Retinal pigment epithelial cell (primary cell): ENCODE measurements around the gene SAMD14.

Experiments used
- DNase-seq: peaks from one replicate; pipeline ENCODE4 v3.0.0-alpha.2; 2010; ENCODE audit warnings: low read depth
- H3K4me3 ChIP-seq: 2 replicates; pipeline ENCODE4 v1.5.1; 2011; ENCODE audit warnings: mild to moderate bottlenecking, low read length, control low read depth, moderate library complexity
- CTCF ChIP-seq: conservative IDR thresholded peaks from 2 replicates; pipeline ENCODE4 v1.5.1; 2011; ENCODE audit warnings: low read depth, low read length, control low read depth, inconsistent platforms

SAMD14 gene

GRCh38 chr17:50087912-50088405 is 42.0 kb downstream of the SAMD14 start:
- no peak for TF ChIP-seq CTCF
- no peak for DNase-seq
- no peak overlapping the region for H3K4me3 ChIP-seq

DNA sequence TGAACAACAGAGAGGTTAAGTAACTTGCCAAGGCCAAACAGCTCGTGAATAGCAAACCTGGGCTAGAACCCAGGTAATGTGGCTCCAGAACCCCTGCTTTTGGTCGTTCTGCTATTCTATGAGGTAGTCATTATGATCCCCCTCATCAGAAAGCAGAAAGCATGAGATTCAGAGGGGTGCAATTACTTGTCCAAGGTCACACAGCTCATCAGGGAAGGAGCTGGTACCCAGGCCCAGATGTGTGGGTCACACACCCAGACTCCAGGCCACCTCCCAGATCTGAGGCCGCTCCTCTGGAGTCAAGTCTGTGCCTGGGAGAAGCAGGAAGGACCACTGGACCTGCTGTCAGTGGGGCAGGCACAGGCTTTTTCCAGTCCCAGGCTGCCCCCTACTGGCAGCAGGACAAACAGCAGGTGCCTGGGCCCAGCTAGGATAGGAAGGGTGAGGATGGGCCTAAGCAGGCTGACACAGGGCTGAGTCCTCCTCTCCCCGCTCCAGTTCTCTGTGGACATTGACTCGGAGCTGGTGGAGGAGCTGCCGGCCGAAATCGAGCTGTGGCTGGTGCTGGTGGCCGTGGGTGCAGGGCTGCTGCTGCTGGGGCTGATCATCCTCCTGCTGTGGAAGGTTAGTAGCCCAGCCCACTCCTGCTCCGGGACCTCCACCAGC is 42.6 kb downstream of the SAMD14 start:
- TF ChIP-seq CTCF: peak; percentile 95
- DNase-seq: no peak
- no peak overlapping the region for H3K4me3 ChIP-seq

DNA sequence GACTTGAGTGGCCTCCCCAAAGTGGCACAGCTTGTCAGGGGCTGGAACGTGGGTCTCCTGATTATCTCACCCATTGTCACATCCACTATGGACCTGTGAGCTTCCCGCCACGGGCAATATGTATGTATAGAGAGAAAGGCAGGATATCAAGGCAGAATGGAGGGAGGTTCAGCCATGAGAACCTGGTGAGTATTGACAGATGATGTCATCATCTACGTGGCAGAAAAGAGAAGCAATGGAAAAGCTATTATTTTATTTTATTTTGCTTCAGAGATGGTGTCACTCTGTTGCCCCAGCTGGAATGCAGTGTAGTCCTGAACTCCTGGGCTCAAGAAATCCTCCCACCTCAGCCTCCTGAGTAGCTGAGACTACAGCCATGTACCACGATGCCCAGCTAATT is 48.2 kb downstream of the SAMD14 start:
- no peak for TF ChIP-seq CTCF
- DNase-seq: no peak
- H3K4me3 ChIP-seq: no peak overlapping the region

GRCh38 chr17:50080827-50081226 is 49.1 kb downstream of the SAMD14 start:
- TF ChIP-seq CTCF: no peak
- DNase-seq: no peak
- H3K4me3 ChIP-seq: no peak overlapping the region

- DNase-seq: no peak
- H3K4me3 ChIP-seq: no peak overlapping the region
- no peak for TF ChIP-seq CTCF
These were observed 49.9 kb downstream of the SAMD14 start for GRCh38 chr17:50080096-50080480.

DNA sequence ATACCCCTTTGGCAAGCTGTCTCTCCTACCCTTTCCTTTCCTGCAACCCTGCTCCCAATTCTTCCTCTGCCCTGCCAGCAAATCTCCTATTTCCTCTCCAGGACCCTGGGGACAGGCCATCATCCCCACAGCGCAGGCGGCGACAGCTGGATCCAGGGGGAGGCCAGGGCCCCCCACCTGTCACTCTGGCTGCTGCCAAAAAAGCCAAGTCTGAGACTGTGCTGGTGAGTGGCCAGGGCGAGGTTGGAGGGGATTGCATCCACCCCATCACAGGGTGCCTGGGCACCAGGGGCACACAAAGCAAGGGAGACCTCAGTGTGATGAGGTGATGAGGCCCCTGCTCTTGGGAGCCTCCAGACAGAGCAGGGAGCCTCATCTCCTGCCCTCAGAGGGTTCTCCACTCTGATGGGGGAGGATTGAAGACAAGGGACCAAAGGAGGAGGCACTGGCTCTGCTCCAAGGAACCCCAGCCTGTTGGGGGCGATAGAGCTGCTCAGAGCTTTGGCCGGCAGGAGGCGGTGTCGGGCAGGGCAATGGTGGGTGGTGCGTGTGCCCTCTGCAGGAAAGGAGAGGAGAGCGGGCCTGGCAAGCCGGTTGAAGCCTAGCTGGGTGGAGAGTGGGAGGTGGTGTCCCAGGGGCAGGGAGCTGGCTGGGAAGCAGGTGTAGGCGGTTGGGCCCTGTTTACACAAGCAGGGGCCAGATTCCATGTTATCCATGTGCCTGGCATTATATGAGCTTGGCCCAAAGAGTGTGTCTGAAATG is 50.4 kb downstream of the SAMD14 start:
- H3K4me3 ChIP-seq: no peak overlapping the region
- TF ChIP-seq CTCF: peak; percentile 63
- no peak for DNase-seq

DNA sequence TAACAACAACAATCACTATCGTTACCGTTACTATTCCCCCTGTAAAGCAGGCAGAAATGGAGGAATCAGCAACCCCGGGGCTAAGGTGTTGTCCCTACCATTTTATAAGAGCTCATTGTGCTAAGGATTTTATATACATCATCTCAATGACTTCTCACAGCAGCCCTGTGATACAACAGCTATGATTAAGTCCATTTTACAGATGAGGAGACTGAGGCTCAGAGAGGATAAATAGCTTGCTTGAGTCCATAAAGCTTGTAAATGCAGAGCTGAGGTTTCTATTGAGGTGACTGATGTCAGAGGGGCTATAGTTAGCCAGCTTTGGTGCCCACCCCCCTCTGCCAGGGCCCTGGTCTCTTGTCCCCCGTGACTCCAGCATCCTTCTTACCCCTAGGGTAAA is 51.5 kb downstream of the SAMD14 start:
- TF ChIP-seq CTCF: no peak
- DNase-seq: no peak
- no peak overlapping the region for H3K4me3 ChIP-seq
